NAMALWA (cell line): ENCODE measurements around the gene ABCC10.
A peak's percentile ranks its signal among the peaks of the same experiment; 100 is the strongest.
"Not testable (repeated sequence)": the region's sequence is repeated elsewhere in the genome, so short reads cannot be mapped to it uniquely, and the experiment has no call there.

Source experiments
- DNase-seq: peaks from one replicate; pipeline ENCODE4 v3.0.0-alpha.2; 2015; ENCODE audit warnings: low spot score

ABCC10 gene

GRCh38 chr6:43444582-43444981 is 17.2 kb downstream of the ABCC10 start:
- DNase-seq = no peak

GRCh38 chr6:43445576-43445975 is 18.2 kb downstream of the ABCC10 start:
- DNase-seq = no peak

DNA sequence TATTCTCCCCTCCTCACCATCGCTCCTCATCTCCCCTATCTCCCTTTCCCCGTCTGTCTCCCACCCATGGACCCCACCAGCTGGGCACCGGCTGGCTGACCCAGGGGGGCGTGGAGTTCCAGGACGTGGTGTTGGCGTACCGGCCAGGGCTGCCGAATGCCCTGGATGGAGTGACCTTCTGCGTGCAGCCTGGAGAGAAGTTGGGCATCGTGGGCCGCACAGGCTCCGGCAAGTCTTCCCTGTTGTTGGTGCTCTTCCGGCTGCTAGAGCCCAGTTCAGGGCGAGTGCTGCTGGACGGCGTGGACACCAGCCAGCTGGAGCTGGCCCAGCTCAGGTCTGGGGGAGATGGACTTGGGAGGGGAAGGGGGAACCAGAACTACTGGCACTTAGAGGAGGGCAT is 20.3 kb downstream of the ABCC10 start:
- no peak for DNase-seq

DNA sequence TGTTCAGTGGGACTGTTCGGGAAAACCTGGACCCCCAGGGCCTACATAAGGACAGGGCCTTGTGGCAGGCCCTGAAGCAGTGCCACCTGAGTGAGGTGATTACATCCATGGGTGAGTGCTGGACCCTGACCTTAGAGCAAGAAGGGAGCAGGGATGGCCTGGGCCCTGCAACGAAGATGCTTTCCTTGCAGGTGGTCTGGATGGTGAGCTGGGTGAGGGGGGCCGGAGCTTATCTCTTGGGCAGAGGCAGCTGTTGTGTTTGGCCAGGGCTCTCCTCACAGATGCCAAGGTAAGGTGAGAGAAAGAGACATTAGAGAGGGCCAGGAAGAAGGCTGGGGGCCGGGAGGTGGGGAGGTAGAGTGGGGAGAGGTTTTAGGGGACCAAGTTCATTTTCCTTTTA is 21.6 kb downstream of the ABCC10 start:
- DNase-seq = no peak

GRCh38 chr6:43450699-43451131 is 23.4 kb downstream of the ABCC10 start:
- DNase-seq = no peak

GRCh38 chr6:43451348-43451747 is 24.0 kb downstream of the ABCC10 start:
- DNase-seq = no peak

GRCh38 chr6:43451939-43452338 is 24.6 kb downstream of the ABCC10 start:
- no peak for DNase-seq

- no peak for DNase-seq
Observed at GRCh38 chr6:43452896-43453295, 25.6 kb downstream of the ABCC10 start.

GRCh38 chr6:43453831-43454230 is 26.5 kb downstream of the ABCC10 start:
- DNase-seq = no peak

- peak; percentile 47 for DNase-seq
Observed at GRCh38 chr6:43454290-43454695, 27.0 kb downstream of the ABCC10 start.

- no peak for DNase-seq
Observed at GRCh38 chr6:43454696-43455530, 27.6 kb downstream of the ABCC10 start.

DNA sequence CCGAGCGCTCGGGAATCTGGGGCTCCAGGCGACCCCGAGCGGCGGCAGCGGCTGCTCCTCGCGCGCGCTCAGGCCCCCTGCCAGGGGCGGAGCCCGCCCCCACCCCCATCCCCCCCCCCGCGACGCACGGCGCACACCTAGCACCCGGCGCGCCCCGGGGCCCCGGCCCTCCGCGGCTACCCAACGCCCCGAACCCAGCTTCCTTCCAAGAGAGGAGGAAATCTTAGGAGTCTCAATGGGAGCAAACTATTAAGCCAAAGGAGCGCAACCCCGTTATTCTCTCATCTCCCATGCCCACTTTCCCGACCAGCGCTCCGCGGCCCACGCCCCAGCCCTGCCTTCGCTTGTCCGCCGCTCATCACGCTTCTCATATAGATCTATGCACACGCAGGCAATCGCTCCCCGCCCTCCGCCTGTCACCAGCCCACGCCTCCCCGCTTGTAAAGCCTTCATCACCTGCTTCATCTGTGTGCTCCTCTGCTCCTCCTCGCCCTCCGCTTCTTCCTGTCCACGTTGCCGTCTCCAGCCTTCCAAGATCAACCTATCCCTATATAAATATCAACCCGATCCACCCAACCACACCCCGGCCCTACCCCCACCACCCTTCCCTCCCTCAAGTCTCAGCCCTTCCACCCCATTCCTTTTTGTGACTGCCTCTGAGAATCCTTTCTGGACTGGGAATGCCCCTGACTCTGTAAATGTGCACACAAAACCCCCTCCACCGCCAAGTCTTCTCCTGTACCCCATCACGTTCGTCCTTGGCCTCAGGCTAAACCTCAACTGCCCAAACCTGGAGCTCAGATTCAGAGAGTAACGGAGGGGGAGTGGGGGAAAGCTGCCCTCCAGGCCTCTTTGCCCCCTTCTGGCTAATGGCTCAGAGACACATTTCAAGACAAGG is 28.4 kb downstream of the ABCC10 start, which contains the start of gene DLK2:
TSS of gene DLK2 (minus strand) at position 18 of the 898 bp plus-strand sequence. CDS start 723 bp downstream, outside the sequence.
- no peak for DNase-seq

- DNase-seq = no peak
Observed at GRCh38 chr6:43457643-43458042, 30.3 kb downstream of the ABCC10 start.

DNA sequence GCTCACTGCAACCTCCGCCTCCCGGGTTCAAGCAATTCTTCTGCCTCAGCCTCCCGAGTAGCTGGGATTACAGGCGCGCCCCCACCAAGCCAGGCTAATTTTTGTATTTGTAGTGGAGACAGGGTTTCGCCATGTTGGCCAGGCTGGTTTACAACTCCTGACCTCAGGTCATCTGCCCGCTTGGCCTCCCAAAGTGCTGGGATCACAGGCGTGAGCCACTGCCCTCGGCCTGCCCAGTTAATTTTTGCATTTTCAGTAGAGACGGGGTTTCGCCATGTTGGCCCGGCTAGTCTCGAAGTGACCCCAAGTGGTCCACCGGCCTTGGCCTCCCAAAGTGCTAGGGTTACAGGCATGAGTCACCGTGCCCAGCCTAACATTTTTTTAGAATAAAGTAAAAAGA is 30.8 kb downstream of the ABCC10 start:
- not testable (repeated sequence) for DNase-seq

GRCh38 chr6:43459535-43459934 is 32.2 kb downstream of the ABCC10 start:
- DNase-seq = peak; percentile 25

GRCh38 chr6:43460032-43460431 is 32.7 kb downstream of the ABCC10 start:
- no peak for DNase-seq

- no peak for DNase-seq
Observed at GRCh38 chr6:43461936-43462335, 34.6 kb downstream of the ABCC10 start.

DNA sequence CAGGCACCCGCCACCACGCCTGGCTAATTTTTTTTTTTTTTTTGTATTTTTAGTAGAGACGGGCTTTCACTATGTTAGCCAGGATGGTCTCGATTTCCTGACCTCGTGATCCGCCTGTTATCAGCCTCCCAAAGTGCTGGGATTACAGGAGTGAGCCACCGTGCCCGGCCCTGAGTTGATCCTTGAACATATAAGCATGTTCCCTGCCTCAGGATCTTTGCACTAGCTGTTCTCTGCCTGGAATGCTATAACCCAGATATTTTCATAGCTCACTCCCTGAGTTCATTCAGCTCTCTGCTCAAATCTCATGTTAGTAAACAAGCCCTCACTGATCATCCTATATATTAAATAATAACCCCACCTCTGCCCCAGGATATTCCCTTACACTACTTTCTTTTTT is 37.0 kb downstream of the ABCC10 start:
- DNase-seq = no peak

- no peak for DNase-seq
Observed at GRCh38 chr6:43465948-43466347, 38.6 kb downstream of the ABCC10 start.

GRCh38 chr6:43467265-43467664 is 39.9 kb downstream of the ABCC10 start:
- DNase-seq = not testable (repeated sequence)

DNA sequence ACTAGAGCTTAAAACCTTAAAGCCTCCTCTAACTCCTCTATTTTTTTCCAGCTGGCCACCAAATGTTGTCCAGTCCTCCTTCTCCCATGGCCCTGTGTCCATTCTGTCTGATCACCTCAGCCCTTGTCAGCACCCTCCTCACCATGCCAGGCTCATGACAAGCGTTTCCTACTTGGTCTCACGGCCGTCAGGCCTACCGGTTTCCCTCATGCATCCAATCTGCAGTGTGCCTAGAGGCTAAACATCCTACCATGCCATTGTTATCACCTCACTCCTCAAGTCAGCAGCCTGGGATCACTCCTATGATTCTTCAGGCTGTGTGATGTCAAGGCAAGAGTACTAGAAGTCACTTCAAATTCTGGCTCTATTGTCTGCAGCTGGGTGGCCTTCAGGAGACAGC is 40.4 kb downstream of the ABCC10 start:
- DNase-seq = no peak

DNA sequence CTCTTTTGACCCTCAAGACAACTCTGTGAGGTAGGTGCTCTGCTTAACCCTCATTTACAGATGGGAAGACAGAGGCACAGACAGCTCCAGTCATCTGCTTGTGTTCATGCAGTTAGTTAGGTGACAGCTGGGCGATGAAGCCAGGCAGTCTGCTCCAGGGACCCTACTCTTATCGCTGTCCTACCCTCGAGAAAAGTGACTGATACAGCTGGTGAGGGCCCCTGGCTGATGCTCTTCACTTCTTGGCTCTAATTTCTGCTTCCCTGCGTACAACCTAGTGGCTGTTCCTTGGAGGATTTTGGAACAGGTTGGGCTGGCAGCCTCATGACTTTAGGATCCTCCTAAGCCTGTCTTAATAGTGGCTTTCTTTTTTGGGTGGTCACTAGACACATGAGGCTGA is 40.9 kb downstream of the ABCC10 start:
- no peak for DNase-seq
